HG02571 (cell line): Measurements from ENCODE around the gene NSFL1C.
"Not testable (repeated sequence)": the region's sequence is repeated elsewhere in the genome, so short reads cannot be mapped to it uniquely, and the experiment has no call there.

Experiments
- ATAC-seq: cut with Tn5 transposase; IDR thresholded peaks from one replicate; pipeline ENCODE4 v1.9.1; 2021; ENCODE audit warnings: mild to moderate bottlenecking, moderate library complexity; ENCODE audit not compliant: unreplicated experiment

NSFL1C gene

DNA sequence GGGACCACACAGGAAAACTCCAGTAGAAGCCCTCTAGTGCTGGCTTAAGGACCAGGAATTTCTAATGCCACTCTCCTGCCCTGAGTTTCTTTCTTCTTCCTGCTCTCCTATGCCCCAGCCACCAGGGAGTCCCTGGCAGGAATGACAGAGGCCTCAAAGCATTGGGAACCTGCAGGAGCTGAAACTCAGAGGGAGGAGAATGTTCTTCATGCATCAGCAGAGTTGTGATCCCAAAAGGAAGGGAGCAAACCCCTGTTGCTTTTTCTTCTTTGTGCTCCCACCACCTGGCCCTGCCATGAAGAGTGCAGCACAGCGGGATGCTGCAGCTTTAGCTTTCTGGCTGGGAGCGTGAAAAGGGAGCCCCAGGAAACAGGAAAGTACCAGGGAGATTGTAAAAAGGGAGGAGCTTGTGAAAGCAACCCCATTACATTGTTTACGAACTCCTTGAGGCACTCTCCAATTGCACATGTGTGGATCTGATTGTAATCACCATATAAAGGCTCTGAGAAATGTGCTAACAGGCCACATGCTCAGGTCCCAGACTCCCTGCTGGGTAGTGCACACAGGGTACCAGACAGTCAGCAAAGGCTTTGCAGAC lies 39.1 kb downstream of the NSFL1C start:
- no peak for ATAC-seq

DNA sequence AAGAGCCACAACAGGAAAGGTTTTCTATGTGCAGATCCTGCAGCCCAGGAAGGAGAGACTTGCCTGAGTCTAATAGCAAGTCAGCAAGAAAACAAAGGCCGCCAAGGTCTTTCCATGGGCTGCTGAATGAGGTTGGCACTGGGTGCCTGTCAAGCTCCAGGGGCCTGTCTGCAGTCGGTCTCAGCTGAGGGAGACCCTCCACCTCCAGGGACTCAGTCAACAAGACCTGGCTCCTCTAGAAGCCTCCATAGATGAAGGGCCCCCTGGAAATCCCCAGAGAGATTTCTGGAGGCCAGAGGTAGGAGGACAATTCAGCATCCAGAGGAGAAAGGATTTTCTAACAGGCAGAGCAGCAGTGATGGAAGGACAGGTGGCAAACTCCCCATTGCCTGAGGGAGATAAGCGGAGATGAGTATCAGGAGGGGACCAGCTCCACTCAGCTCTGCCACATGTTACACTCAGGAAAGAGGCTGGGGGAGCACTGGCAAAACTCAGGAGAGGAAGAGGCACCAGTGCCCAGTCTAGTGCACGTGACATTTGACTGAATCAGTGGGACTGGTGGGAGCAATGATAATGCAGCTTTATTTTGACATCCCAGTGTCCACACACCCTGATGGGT lies 40.3 kb downstream of the NSFL1C start:
- no peak for ATAC-seq

DNA sequence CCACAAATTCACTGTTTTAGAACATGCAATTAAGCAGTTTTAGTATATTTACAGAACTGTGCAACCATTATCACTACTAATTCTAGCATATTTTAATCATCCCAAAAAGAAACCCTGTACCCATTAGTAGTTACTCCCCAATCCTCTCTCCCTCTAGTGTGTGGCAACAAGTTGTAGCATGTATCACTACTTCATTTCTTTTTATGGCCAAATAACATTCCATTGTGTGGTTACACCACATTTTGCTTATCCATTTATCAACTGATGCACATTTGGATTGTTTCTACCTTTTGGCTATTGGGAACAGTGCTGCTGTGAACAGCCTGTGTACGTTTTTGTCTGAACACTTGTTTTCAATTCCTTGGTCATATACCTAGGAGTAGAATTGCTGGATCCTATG lies 42.3 kb downstream of the NSFL1C start:
- ATAC-seq: no peak

DNA sequence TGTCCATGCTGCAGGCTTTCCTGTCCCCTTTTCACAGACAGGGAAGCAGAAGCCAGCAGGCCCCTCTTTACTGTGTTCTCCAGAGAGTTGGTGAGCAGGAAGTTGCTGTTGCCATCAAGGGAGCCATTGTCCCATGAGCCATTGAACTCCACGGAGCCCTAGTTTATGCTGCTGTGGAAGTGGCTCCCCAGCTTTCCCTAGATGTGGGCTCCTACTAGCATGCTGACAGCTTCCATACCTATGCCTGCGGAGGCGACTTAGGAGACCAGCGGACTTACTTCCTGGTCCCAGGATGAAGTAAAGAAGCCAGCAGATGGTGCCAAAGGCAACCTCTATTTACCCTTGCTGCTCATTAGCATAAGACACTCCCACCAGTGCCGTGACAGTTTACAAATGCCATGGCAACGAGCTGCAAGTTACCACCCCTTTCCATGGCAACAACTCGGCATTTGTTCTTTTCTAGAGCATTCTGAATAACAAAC lies 43.0 kb downstream of the NSFL1C start:
- ATAC-seq: no peak

DNA sequence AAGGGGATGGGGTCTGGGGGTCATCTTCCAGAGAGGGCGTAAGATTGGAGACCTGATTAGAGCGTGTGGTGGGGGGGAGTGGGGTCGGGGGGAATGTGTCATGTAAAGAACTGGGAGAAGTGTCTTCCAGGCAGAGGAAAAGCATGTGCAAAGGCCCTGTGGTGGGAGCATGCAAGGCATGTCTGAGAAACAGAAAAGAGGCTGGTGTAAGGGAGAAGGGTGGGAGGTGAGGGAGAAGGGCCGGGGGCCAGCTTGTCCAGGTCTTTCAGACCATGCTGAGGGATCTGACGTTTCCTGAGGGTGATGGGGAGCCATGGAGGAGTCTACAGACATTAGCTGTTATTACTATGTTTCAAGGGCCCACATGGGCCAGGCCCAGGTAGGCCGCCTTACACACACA lies 43.4 kb downstream of the NSFL1C start:
- no peak for ATAC-seq

DNA sequence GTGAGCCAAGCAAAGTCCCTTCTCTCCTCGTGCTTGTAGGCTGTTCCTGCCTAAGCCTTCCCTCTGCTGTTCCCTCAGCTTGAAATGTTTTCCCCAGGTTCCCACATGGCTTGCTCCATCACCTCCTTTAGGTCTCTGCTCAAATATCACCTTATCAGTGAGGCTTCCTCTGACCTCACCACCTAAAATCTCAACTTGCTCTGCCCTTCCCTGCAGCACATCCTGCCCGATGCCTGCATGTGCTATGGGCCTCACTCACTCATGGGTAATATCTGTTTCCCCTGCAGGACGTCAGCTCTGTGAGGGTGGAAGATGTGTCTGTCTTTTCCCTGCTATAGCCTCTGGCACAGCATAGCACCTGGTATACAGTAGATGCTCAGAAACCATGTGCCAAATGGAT lies 43.9 kb downstream of the NSFL1C start:
- ATAC-seq: no peak

DNA sequence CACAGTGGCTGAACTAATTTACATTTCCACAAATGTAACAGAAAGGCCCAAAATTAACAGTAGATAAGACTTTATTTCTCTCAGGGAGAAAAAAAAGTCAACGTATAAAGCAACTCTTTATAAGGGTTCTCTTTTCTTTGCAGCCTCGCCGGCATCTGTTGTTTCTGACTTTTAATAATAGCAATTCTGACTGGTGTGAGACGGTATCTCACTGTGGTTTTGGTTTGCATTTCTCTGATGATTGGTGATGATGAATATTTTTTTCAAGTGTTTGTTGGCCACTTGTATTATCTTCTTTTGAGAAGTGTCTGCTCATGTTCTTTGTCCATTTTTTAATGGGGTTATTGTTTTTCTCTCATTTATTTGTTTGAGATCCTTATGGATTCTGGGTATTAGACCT lies 46.6 kb downstream of the NSFL1C start:
- no peak for ATAC-seq

DNA sequence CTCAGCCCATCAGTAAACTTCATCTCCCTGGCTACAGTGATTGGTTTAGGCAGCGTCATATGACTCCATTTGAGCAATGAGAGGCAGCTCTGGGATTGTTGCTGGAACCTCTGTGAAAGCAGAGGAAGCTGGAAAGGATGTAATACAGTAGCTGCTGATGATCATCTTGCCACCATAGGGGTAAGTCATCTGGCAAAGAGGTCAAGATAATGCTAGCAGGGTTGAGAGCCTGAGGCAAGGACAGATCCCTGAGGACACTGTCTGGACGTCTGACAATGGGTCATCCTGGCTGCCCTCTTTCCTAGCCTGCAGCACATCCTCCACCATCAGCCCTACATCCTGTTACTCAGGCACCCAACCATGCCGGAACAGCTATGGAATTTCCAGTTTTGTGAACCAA lies 48.3 kb downstream of the NSFL1C start:
- no peak for ATAC-seq

DNA sequence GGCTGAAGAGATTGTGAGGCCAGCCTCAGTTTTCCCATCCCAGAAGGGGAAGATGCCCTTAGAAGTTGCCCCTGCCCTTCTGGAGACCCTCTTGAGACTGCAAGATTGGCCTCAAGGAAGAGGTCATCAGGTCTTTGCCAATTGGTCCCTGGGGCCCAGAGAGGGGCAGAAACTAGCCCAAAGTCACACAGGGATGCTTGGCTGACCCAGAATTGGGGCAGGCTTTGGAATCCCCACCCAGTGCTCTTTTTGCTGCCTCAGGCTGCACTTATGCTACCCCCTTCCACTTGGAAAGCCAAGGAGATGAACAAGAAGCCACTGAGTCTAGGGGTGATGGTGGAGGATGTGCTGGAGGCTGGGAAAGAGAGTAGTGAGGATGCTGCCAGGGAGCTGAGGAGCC lies 48.9 kb downstream of the NSFL1C start:
- ATAC-seq: no peak

DNA sequence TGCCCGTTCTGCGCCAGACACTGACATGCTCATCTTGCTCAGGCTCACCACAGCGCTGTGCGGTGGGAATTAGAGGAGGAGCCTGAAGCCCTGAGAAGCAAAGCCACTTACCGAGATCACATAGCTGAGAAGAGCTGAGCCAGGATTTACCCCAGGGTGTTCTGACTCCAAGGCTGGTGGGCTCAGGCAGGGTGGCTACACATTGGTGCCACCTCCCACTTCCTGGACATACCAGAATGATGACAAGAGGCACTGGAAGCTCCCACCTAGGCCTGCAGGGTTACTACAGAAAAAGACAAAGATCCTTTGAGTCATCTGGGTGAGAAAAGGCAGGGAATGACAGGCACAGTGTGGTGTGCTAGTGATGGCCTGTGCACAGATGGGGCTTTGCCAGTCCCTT lies 49.4 kb downstream of the NSFL1C start:
- ATAC-seq: no peak

DNA sequence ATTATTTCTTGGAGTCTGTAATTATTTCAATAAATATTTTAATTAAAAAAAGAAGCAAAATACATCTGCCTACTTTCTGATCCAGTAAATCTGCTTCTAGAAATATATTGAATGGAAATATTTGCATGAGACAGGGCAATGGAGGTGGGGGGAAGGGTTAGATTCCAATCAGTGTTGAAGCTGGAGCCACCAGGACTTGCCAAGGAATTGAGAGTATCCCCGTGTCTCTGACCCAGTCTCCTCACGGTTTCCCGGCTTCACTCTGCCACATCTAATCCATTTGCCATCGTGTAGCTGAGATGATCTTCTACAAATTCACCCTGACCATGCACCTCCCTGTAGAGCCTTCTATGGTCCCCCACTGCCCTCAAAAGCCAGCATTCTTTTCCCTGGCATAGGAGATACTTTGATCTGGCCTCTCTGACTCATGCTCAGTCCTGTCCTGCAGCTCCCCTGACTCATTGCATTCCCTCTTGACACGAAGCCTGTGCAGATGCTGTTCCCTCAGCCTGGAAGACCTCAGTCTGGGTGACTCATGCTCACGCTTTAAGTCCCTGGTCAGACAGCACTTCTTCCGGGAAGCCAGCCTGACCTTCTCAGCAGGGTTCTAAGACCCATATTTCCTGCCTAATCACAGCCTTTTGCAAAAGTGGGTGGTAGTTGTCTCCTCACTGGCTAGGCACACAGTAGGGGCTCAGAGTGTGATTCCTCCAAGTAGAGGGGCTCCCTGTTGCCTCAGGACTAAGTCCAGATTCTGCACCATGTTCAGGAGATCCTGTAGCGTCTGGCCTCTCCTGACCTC lies 50.8 kb downstream of the NSFL1C start:
- no peak for ATAC-seq

DNA sequence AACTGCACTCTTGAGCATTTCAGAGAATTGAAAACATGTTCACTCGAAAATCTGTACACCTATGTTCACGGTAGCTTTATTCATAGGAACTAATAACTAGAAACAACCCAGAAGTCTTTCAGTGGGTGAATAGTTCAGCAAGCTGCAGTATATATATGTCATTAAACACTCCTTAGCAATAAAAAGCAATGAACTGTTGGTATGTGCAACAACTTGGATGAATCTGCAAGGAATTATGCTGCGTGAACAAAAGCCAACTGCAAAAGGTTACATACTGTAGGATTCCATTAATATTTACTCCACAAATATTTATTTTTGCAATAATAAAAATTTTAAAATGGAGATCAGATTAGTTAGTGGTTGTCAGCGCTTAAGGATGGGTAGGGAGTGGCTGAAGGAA lies 51.7 kb downstream of the NSFL1C start:
- no peak for ATAC-seq

DNA sequence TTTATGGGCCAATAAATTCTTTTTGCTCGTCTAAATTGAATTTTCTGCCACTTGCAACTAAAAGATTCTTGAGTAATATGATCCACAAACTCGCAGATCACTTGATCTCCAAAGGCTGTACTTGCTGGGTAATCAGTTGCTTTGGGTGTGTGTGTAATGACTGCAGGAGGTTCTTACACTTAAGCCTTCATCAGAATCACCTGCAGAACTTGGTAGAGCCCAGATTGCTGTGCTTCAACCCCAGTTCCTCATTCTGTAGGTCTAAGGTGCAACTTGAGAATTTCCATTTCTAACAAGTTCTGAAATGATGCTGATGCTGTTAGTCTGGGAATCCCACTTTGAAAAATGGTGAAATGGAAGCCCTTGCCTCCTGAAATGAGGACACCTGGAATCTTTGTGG lies 60.8 kb downstream of the NSFL1C start:
- no peak for ATAC-seq

DNA sequence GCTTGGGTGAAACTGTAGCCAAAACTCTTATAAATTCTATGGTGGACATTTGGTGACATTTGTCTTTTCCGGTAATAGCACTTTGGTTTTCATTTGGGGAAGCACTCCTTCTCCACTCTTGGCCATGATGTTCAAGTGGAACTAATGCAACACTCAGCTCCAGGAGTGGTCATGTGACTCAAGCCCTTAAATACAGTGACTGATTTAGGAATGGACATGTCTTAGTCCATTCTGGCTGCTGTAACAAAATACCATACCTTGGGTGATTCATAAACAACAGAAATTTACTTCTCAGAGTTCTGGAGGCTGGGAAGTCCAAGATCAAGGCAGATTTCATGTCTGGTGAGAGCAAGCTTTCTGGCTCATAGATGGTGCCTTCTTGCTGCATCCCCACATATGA lies 63.0 kb downstream of the NSFL1C start:
- ATAC-seq: no peak

DNA sequence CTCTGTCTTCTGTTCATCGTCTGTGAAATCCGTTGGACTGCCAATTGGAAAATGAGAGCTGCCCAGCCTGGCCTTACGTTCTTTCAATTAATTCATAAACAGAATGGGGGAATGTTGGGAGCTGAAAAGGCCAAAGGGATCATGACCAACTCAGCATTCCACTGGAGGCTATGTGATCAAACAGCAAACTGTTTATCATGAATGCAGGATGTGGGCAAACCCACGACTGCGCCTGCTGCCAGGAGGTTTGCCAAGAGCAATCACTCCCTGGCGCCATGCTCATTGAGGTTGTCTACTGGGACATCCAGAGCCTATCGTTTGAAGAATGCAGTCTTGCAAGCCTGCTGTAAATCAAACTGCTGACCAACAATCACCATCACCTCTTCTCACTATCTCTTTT lies 64.5 kb downstream of the NSFL1C start:
- no peak for ATAC-seq

DNA sequence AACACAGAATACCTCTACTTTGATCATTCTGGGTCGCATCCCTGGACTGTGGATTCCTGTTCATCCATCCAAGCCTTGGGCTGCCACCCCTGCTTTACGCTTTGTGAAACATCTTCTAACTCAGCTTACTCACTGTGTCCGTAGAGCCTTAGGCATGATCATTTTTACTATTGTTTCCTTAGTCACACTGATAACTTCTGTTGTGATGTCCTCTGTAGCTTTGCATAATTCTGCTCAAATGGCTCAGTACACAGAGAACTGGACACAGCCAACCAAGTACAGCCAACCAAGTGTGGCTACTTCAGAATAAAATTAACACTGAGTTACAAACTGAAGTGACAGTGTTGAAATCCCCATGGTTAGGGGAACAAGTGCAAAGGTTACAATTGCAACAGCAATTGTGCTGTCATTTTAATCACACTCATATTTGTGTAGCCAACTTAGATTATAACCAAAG lies 65.2 kb downstream of the NSFL1C start:
- no peak for ATAC-seq

DNA sequence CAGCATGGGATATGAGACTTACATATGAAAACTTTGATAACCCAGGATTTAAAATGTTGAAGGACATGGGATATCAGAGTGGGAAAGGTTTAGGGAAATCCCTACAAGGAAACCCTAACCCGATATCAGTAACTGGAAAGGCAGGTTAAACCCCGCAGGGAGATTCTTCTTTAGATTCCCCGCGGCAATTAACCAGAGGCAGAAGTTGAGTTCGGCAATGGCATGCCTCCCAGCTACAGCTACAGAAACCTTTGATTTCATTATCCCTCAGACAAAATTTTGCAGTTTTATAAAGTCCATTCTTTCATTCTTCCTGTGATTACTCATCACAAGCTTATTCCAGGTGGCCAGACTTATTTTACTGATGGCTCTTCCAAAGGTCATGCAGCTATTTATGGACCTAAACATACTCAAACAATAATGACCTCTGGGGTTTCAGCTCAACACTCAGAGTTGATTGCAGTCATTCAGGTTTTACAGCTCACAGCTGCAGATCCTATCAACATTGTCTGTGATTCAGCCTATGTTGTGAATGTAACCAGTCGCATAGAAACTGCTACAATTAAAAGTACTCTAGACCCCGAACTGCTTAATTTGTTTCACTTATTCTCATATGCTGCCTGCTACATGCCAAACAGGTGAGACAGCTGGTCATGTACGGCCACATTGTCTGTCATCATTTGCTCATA lies 66.8 kb downstream of the NSFL1C start:
- not testable (repeated sequence) for ATAC-seq

DNA sequence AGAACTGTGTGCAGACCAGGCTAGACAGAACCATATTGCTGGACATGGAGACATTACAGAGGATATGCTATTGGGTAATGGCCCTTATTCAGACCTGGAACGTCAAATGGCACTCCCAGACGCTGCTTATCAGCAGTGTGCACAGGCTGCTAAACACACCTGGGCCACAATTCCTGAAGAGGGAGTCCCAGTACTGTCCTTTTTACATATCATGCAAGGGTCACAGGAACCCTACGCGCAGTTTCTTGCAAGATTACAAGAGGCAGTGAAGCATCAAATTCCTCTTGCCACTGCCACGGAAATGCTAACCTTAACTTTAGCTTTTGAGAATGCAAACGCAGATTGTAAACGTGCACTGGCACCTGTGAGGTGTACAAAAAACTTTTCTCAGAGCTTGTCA lies 68.5 kb downstream of the NSFL1C start:
- ATAC-seq: not testable (repeated sequence)

DNA sequence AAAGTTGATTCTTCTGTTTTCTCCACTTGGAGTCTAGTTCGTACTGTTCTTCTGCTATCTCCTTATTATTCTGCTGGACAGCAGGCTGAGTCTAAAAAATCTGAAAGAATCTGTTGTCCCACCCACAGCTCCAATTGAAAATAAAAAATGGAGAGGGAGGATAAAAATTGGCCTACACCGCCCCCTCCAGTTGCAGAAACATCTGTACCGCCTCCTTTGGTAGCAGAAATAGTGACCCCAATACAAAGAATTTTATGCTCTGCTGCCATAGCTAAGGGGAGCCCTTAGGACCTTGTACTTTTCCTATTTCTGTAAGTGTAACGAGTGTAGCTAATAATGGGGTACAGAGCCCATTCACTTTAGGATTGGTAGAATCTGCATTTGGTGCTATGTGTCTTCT lies 68.9 kb downstream of the NSFL1C start:
- ATAC-seq: no peak

DNA sequence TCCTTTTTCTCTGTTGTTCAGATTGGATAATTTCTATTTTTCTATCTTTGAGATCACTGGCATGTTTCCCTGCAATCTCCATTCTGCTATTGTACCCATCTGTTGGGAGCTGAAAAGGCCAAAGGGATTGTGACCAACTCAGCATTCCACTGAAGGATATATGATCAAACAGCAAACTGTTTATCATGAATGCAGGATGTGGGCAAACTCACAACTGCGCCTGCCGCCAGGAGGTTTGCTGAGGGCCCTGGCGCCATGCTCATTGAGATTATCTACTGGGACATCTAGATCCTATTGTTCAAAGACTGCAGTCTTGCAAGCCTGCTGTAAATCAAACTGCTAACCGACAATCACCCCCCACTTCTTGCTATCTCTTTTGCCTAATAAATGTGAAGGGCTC lies 69.9 kb downstream of the NSFL1C start:
- no peak for ATAC-seq

DNA sequence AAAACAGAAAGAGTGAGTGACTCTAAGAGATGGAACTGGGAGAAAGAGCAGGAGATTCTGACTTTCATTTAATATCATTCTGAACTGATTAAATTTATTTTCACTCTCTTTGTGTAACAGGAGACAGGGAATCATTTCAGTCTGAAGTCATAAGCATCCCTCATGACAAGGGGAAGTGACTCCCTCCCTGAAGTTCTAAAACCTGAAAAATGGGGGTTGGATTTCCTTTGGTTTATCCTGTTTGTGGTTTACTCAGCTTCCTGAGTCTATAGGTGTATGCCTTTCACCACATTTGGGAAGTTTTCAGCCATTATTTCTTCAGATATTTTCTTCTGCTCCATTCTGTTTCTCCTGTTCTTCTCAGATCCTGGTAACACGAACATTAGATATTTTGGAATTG lies 70.4 kb downstream of the NSFL1C start:
- ATAC-seq: no peak

DNA sequence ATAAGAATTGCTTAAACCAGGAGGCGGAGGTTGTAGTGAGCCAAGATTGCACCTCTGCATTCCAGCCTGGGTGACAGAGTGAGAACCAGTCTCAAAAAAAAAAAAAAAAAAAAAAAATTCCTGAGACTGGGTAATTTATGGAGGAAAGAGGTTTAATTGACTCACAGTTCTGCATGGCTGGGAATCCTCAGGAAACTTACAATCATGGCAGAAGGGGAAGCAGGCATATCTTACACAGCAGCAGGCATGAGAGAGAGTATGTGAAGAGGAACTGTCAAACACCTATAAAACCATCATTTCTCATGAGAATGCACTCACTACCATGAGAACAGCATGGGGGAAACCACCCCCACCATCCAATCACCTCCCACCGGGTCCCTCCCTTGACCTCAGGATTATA lies 72.0 kb downstream of the NSFL1C start:
- ATAC-seq: no peak
